ENCODE data around the gene METTL25B. TPM values are rescaled to one million over a fixed set of nuclear protein-coding genes. Genes with fewer than 3 reads are reported as not detected.

METTL25B gene
- total RNA-seq, 1 experiment from 2014 or later = 11.6 TPM

- DNase-seq (ENCODE audit: low spot score) = no peak
Observed at GRCh38 chr1:156700736-156701531, 27.3 kb upstream of the METTL25B start.

- DNase-seq (ENCODE audit: low spot score) = no peak
Observed at GRCh38 chr1:156703336-156703735, 24.9 kb upstream of the METTL25B start.

- DNase-seq (ENCODE audit: low spot score) = no peak
Observed at GRCh38 chr1:156703741-156704140, 24.5 kb upstream of the METTL25B start.

- no peak for DNase-seq (ENCODE audit: low spot score)
Observed at GRCh38 chr1:156704166-156704711, 24.0 kb upstream of the METTL25B start.

GRCh38 chr1:156704930-156705320, 23.3 kb upstream of the METTL25B start:
- peak; percentile 54 for DNase-seq (ENCODE audit: low spot score)

- no peak for DNase-seq (ENCODE audit: low spot score)
Observed at GRCh38 chr1:156705321-156705917, 22.9 kb upstream of the METTL25B start, which contains the start of gene CRABP2. TSS of gene CRABP2 (minus strand) at chr1:156705583. CDS start at chr1:156705446, 137 bp downstream.

- DNase-seq (ENCODE audit: low spot score) = no peak
Observed at GRCh38 chr1:156705918-156706656, 22.2 kb upstream of the METTL25B start.

GRCh38 chr1:156706657-156707416, 21.4 kb upstream of the METTL25B start:
- no peak for DNase-seq (ENCODE audit: low spot score)

- DNase-seq (ENCODE audit: low spot score) = no peak
Observed at GRCh38 chr1:156707417-156708217, 20.7 kb upstream of the METTL25B start.

- no peak for DNase-seq (ENCODE audit: low spot score)
Observed at GRCh38 chr1:156708218-156708661, 20.0 kb upstream of the METTL25B start.

GRCh38 chr1:156709031-156709430, 19.2 kb upstream of the METTL25B start:
- no peak for DNase-seq (ENCODE audit: low spot score)

GRCh38 chr1:156709757-156710489, 18.3 kb upstream of the METTL25B start:
- peak; percentile 76 for DNase-seq (ENCODE audit: low spot score)

- no peak for DNase-seq (ENCODE audit: low spot score)
Observed at GRCh38 chr1:156711011-156711817, 17.1 kb upstream of the METTL25B start.

- no peak for DNase-seq (ENCODE audit: low spot score)
Observed at GRCh38 chr1:156712626-156713025, 15.6 kb upstream of the METTL25B start.

GRCh38 chr1:156714830-156715229, 13.4 kb upstream of the METTL25B start:
- no peak for DNase-seq (ENCODE audit: low spot score)

GRCh38 chr1:156717351-156717750, 10.9 kb upstream of the METTL25B start:
- no peak for DNase-seq (ENCODE audit: low spot score)

GRCh38 chr1:156721131-156721530, 7.1 kb upstream of the METTL25B start:
- no peak for DNase-seq (ENCODE audit: low spot score)

- DNase-seq (ENCODE audit: low spot score) = no peak
Observed at GRCh38 chr1:156721535-156721934, 6.7 kb upstream of the METTL25B start.

- DNase-seq (ENCODE audit: low spot score) = peak; percentile 81
Observed at GRCh38 chr1:156725683-156726280, 2.5 kb upstream of the METTL25B start.

Measured in H4 (cell line).